Gastrocnemius medialis (tissue), 4 donors: ENCODE results near the gene CACNA1C.

ENCODE experiments used
- CTCF ChIP-seq, 5 experiments: fragments of 450-650 bp in 3 of 5; fragments of 200-600 bp in 2 of 5; sonication (generic) in 2 of 5; IDR thresholded peaks in 4 of 5; conservative IDR thresholded peaks in 1 of 5; 1 replicate in 4 of 5; 2 replicates in 1 of 5; pipeline ENCODE4 v1.5.1; 2016 to 2019; ENCODE audit warnings: antibody characterized with exemption in 5 of 5, mild to moderate bottlenecking in 3 of 5, moderate library complexity in 3 of 5
- POLR2A ChIP-seq, 2 donors: fragments of 450-650 bp; IDR thresholded peaks; one replicate each; pipeline ENCODE4 v1.6.1; 2017; ENCODE audit warnings: antibody characterized with exemption in 2 of 2, mild to moderate bottlenecking in 2 of 2, moderate library complexity in 2 of 2

GRCh38 chr12:2739069-2739468 lies 686.3 kb downstream of the CACNA1C start:
- no peak for TF ChIP-seq POLR2A (IDR thresholded peaks at IDR 0.05)
- no peak for TF ChIP-seq CTCF (IDR thresholded peaks at IDR 0.05 in 4 of 5, conservative IDR thresholded peaks at IDR 0.05 in 1 of 5)
